DND-41 (cell line): ENCODE data around the gene SMARCC2.
"Not testable (repeated sequence)": the region's sequence is repeated elsewhere in the genome, so short reads cannot be mapped to it uniquely, and the experiment has no call there.

Experiments
- ATAC-seq: fragments of 200-7000 bp; cut with Tn5 transposase; 3 replicates; pipeline ENCODE4 v1.9.1; 2021; ENCODE audit warnings: low read depth; ENCODE audit not compliant: insufficient read depth
- DNase-seq: peaks from one replicate; pipeline ENCODE4 v3.0.0-alpha.2; 2020
- H2AFZ ChIP-seq: 2 replicates; pipeline ENCODE4 v1.6.0; 2012; ENCODE audit warnings: low read depth, low read length
- H3K27ac ChIP-seq: 2 replicates; pipeline ENCODE4 v1.5.1; 2012; ENCODE audit warnings: low read length, inconsistent platforms
- H3K27me3 ChIP-seq: fragments of 200-600 bp; sonication (generic); 2 replicates; pipeline ENCODE4 v1.6.0; 2012; ENCODE audit warnings: low read length, mild to moderate bottlenecking, inconsistent platforms; ENCODE audit not compliant: insufficient read depth, poor library complexity
- H3K36me3 ChIP-seq: 2 replicates; pipeline ENCODE4 v1.5.1; 2012; ENCODE audit warnings: low read length, inconsistent platforms; ENCODE audit not compliant: insufficient read depth
- H3K4me1 ChIP-seq: 2 replicates; pipeline ENCODE4 v1.5.1; 2012; ENCODE audit warnings: mild to moderate bottlenecking, low read length; ENCODE audit not compliant: insufficient read depth
- H3K4me2 ChIP-seq: 2 replicates; pipeline ENCODE4 v1.6.0; 2012; ENCODE audit warnings: mild to moderate bottlenecking, moderate library complexity, low read length, inconsistent platforms; ENCODE audit not compliant: insufficient read depth
- H3K4me3 ChIP-seq, 2 experiments: fragments of 200-600 bp in 1 of 2; shearing (Covaris generic) in 1 of 2; 2 replicates each; pipeline ENCODE4 v1.5.1; 2012 to 2016; ENCODE audit warnings: inconsistent platforms in 2 of 2, low read length in 2 of 2, mild to moderate bottlenecking in 2 of 2, low read depth in 1 of 2, moderate library complexity in 1 of 2
- H3K79me2 ChIP-seq: 2 replicates; pipeline ENCODE4 v1.6.0; 2012; ENCODE audit warnings: low read length, inconsistent platforms; ENCODE audit not compliant: insufficient read depth
- H3K9ac ChIP-seq: 2 replicates; pipeline ENCODE4 v1.6.0; 2012; ENCODE audit warnings: low read depth, mild to moderate bottlenecking, inconsistent platforms, low read length, moderate library complexity
- H3K9me3 ChIP-seq: 2 replicates; pipeline ENCODE4 v1.5.1; 2012; ENCODE audit warnings: low read length, moderate library complexity, mild to moderate bottlenecking, inconsistent platforms; ENCODE audit not compliant: insufficient read depth, severe bottlenecking
- H4K20me1 ChIP-seq: 2 replicates; pipeline ENCODE4 v1.6.0; 2012; ENCODE audit warnings: low read length; ENCODE audit not compliant: insufficient read depth
- EZH2 ChIP-seq: IDR thresholded peaks from 3 replicates; pipeline ENCODE4 v1.6.1; 2012; ENCODE audit warnings: borderline replicate concordance, low read depth, mild to moderate bottlenecking, moderate library complexity, low read length, inconsistent platforms; ENCODE audit not compliant: severe bottlenecking
- TF ChIP-seq, protein P1 (sequence below): IDR thresholded peaks from 2 replicates; pipeline ENCODE4 v1.5.1; 2012; ENCODE audit warnings: borderline replicate concordance, low read length, moderate library complexity, mild to moderate bottlenecking; ENCODE audit not compliant: poor library complexity, severe bottlenecking; ENCODE audit errors: extremely low read depth

Gene SMARCC2

GRCh38 chr12:56157201-56158028, 31.9 kb downstream of the SMARCC2 start:
- Histone ChIP-seq H3K9me3 (no peaks in the 10 kb centered on the region), H3K4me3 (peak overlapping the region; percentile 53 to 69), H3K4me2 (peak overlapping the region; percentile 78), H3K79me2 (peaks cover 75% of the 10 kb centered on the region), H2AFZ (peak overlapping the region; percentile 83), H3K27ac (peak overlapping the region; percentile 89), H4K20me1 (peaks cover 10% of the 10 kb centered on the region), H3K9ac (peak overlapping the region; percentile 89), H3K36me3 (peaks cover 51% of the 10 kb centered on the region), H3K4me1 (peaks cover 76% of the 10 kb centered on the region), H3K27me3 (no peaks in the 10 kb centered on the region)
- no peak for TF ChIP-seq EZH2
- TF ChIP-seq, protein P1, sequence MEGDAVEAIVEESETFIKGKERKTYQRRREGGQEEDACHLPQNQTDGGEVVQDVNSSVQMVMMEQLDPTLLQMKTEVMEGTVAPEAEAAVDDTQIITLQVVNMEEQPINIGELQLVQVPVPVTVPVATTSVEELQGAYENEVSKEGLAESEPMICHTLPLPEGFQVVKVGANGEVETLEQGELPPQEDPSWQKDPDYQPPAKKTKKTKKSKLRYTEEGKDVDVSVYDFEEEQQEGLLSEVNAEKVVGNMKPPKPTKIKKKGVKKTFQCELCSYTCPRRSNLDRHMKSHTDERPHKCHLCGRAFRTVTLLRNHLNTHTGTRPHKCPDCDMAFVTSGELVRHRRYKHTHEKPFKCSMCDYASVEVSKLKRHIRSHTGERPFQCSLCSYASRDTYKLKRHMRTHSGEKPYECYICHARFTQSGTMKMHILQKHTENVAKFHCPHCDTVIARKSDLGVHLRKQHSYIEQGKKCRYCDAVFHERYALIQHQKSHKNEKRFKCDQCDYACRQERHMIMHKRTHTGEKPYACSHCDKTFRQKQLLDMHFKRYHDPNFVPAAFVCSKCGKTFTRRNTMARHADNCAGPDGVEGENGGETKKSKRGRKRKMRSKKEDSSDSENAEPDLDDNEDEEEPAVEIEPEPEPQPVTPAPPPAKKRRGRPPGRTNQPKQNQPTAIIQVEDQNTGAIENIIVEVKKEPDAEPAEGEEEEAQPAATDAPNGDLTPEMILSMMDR, result peak; percentile 54
- peak; percentile 45 for ATAC-seq
- DNase-seq, result peak; percentile 71

DNA sequence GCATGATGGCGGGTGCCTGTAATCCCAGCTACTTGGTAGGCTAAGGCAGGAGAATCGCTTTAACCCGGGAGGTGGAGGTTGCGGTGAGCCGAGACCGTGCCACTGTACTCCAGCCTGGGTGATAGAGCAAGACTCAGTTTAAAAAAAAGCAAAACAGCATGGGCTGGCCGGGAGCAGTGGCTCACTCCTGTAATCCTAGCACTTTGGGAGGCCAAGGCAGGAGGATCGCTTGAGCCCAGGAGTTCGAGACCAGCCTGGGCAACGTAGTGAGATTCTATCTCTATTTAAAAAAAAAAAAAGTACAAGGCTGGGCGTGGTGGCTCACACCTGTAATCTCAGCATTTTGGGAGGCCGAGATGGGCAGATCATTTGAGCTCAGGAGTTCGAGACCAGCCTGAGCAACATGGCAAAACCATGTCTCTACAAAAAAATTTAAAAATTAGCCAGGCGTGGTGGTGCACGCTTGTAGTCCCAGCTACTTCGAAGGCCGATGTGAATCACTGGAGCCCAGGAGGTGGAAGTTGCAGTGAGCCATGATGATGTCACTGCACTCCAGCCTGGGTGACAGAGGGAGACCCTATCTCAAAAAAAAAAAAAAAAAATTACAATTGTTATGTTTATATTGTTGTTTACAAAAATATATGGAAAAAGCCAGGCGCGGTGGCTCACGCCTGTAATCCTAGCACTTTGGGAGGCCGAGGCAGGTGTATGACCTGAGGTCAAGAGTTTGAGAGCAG, 32.7 kb downstream of the SMARCC2 start:
- not testable (repeated sequence) for ATAC-seq, H3K9me3 ChIP-seq, DNase-seq, H4K20me1 ChIP-seq, H3K27me3 ChIP-seq
- Histone ChIP-seq H3K36me3 (peaks cover 44% of the 10 kb centered on the region), H3K4me3 (peak overlapping the region in 1 of 2 experiments; percentile 69; a peak in 2 of 4 replicates), H2AFZ (0 out of 2 replicates have a peak overlapping the region, but pooled peaks have one; percentile 83), H3K4me1 (peaks cover 72% of the 10 kb centered on the region), H3K4me2 (peak overlapping the region; percentile 78), H3K79me2 (peaks cover 75% of the 10 kb centered on the region), H3K27ac (peak overlapping the region; percentile 89; the same call in 1 of the 2 replicates), H3K9ac (peak overlapping the region; percentile 89)

DNA sequence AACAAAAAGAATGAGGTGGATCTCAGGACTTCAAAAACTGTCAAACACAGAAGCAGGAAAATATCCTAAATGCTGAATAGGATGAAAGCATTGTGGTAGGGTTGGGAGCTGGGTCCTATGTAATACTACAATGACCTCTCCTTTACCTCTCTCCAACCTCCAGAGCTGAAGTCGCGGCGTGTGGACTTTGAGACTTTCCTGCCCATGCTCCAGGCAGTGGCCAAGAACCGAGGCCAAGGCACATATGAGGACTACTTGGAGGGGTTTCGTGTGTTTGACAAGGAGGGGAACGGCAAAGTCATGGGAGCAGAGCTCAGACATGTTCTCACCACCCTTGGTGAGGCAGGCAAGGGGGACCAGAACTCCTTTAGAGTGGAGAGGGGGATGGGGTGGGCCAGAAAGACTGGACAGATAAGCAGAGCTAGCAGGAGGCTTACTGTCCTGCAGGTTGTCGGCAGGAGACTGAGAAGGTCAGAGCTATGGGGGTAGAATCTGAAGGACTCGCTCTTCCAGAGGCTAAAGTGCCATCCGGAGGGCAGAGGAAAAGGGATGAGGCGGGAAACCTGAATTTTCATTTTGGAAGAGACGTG, 33.9 kb downstream of the SMARCC2 start:
- Histone ChIP-seq H3K36me3 (peaks cover 31% of the 10 kb centered on the region), H2AFZ (no peak overlapping the region), H3K9ac (no peak overlapping the region; the same call in 1 of the 2 replicates), H3K9me3 (no peaks in the 10 kb centered on the region), H3K27ac (no peak overlapping the region), H3K79me2 (peaks cover 67% of the 10 kb centered on the region), H3K4me1 (peaks cover 69% of the 10 kb centered on the region), H3K4me2 (no peak overlapping the region), H4K20me1 (no peaks in the 10 kb centered on the region), H3K27me3 (no peaks in the 10 kb centered on the region), H3K4me3 (no peak overlapping the region)
- ATAC-seq, result no peak
- TF ChIP-seq EZH2, result no peak
- TF ChIP-seq, protein P1, result no peak
- no peak for DNase-seq
